BJ (cell line): ENCODE data around the gene NXNL1. TPM values are rescaled to one million over a fixed set of nuclear protein-coding genes. Genes with fewer than 3 reads are reported as not detected.

Experiments used
- CTCF ChIA-PET: fragments of 350-600 bp; formaldehyde crosslinking; extraction: SDS; loops from one replicate; lab custom pipeline; 2021; ENCODE audit warnings: antibody characterized with exemption, inconsistent platforms; lab: Yijun Ruan, JAX
- POLR2A ChIA-PET: fragments of 300-600 bp; sonication (Branson Sonifier 250); formaldehyde crosslinking; extraction: SDS; loops from one replicate; lab custom pipeline; 2021; ENCODE audit warnings: antibody characterized with exemption; lab: Charles Lee
- DNase-seq: peaks from one replicate; pipeline ENCODE4 v3.0.0-alpha.2; 2011; ENCODE audit warnings: low read depth
- H3K27me3 ChIP-seq: 2 replicates; pipeline ENCODE4 v1.6.0; 2011; ENCODE audit warnings: low read length; ENCODE audit not compliant: control insufficient read depth, insufficient read depth
- H3K36me3 ChIP-seq: 2 replicates; pipeline ENCODE4 v1.5.1; 2011; ENCODE audit warnings: low read length; ENCODE audit not compliant: control insufficient read depth, insufficient read depth
- H3K4me3 ChIP-seq: 2 replicates; pipeline ENCODE4 v1.5.1; 2011; ENCODE audit warnings: low read depth, mild to moderate bottlenecking, control low read depth, low read length
- polyA plus RNA-seq: library from polyadenylated mRNA; depleted of rRNA; stranded (reverse); fragments of >200 nt; gene quantifications from 2 replicates; pipeline ENCODE4 v1.2.3, GENCODE V29; 2011
- TF ChIP-seq, protein P1 (sequence below): IDR thresholded peaks from 2 replicates; pipeline ENCODE4 v1.5.1; 2011; ENCODE audit warnings: low read depth, mild to moderate bottlenecking, control low read depth, inconsistent platforms, low read length, moderate library complexity; ENCODE audit not compliant: insufficient read depth

The NXNL1 gene
- polyA plus RNA-seq, 1 experiment = not detected

DNA sequence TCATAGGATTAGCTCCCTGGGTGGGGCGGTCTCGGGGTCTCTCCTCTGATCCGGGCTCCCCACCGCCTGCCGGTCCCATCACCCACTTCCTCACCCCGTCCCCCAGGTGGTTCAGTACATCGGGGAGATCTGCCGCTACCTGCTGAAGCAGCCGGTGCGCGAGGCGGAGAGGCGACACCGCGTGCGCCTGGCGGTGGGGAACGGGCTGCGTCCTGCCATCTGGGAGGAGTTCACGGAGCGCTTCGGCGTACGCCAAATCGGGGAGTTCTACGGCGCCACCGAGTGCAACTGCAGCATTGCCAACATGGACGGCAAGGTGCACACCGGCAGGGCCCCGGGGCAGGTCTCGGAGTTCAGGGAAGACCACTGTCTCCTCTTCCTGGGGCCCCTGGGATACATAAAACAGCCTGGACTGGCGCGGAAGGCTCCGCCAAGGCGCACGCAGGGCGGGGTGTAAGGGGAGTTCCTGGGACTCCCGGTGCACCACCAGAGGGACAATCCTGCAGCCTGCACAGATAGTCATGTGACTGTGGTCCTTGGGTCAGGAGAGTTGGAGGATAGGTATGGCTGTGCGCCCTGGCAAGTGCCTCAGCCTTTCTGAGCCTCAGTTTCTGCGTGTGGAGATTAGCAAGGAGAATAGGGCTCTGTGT is 36.5 kb upstream of the NXNL1 start:
- DNase-seq = no peak
- Histone ChIP-seq H3K36me3 (peaks cover 12% of the 10 kb centered on the region), H3K4me3 (no peak overlapping the region), H3K27me3 (no peaks in the 10 kb centered on the region)
- CTCF ChIA-PET = interaction anchor here (0.6 to 2.3 kb wide), 13 partner anchors 8 to 269 kb away, joined by 3 to 17 read pairs (median 5); partner anchors contain the start of gene PGLS
- TF ChIP-seq, protein P1, sequence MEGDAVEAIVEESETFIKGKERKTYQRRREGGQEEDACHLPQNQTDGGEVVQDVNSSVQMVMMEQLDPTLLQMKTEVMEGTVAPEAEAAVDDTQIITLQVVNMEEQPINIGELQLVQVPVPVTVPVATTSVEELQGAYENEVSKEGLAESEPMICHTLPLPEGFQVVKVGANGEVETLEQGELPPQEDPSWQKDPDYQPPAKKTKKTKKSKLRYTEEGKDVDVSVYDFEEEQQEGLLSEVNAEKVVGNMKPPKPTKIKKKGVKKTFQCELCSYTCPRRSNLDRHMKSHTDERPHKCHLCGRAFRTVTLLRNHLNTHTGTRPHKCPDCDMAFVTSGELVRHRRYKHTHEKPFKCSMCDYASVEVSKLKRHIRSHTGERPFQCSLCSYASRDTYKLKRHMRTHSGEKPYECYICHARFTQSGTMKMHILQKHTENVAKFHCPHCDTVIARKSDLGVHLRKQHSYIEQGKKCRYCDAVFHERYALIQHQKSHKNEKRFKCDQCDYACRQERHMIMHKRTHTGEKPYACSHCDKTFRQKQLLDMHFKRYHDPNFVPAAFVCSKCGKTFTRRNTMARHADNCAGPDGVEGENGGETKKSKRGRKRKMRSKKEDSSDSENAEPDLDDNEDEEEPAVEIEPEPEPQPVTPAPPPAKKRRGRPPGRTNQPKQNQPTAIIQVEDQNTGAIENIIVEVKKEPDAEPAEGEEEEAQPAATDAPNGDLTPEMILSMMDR = no peak
- POLR2A ChIA-PET = no interaction called here

DNA sequence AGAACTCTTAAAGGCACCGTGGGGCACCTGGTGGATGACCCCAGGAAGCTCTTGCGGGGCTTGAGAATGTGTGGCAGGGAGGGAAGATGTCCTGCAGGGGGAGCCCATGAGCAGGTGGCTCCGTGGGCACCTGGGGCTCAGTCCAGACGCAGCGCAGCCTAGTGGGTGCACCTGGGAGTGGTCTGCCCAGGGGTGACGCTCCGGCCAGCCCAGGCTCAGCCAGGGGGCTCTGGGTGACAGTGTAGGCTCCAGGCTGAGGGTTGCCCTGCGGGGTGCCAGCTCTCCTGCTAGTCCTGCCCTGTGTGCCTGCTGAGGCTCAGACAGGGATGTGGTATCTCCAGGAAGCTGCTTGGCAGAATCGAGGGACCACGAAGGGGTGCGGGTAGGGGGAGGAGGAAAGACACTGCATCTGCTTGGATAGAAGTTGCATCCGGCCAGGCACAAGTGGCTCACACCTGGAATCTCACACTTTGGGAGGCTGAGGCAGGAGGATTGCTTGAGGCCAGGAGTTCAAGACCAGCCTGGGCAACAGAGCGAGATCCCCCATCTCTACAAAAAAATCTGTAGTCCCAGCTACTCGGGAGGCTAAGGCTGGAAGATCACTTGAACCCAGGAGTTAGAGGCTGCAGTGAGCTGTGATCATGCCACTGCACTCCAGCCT is 35.7 kb upstream of the NXNL1 start:
- no peak for DNase-seq
- Histone ChIP-seq H3K36me3 (peaks cover 13% of the 10 kb centered on the region), H3K27me3 (no peaks in the 10 kb centered on the region), H3K4me3 (no peak overlapping the region)
- ChIA-PET CTCF (interaction anchor here (0.5 to 2.3 kb wide), 34 partner anchors 9 to 360 kb away, joined by 3 to 17 read pairs (median 4); partner anchors contain the start of gene PGLS), POLR2A (no interaction called here)
- TF ChIP-seq, protein P1 = peak; percentile 91

DNA sequence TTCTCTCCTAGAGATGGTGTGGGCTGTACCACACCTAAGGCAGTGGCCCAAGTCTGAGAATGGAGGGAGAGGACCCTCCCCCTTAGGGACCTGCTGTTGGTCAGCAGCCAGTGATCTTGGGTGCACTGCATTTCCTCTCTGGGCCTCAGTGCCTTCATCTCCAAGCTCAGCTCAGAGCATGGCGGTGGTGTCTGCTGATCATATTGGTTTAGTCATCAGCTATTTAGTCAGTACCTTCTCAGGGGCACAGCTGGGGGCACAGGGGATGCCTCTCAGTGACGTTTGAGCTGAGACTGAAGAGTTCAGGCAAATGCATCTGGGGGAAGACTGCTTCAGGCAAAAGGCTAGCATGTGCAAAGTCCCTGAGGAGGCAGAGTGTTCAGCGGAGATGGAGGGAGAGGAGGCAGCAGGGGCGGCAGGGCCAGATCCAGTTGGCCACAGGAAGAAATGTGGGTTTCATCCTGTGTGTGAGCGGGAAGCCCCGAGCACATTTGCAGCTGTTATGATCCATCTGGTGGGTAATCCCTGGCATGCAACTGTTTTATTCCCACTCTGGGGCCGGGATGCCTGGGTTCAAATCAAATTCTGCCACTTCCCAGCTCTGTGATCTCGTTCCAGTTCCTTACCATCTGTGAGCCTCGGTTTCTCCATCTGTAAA is 35.0 kb upstream of the NXNL1 start:
- TF ChIP-seq, protein P1 = no peak
- Histone ChIP-seq H3K4me3 (no peak overlapping the region), H3K36me3 (peaks cover 9% of the 10 kb centered on the region), H3K27me3 (no peaks in the 10 kb centered on the region)
- ChIA-PET POLR2A (no interaction called here), CTCF (interaction anchor here (0.6 to 2.3 kb wide), 30 partner anchors 8 to 360 kb away, joined by 3 to 17 read pairs (median 4); no protein-coding TSS in a partner anchor)
- DNase-seq = no peak

DNA sequence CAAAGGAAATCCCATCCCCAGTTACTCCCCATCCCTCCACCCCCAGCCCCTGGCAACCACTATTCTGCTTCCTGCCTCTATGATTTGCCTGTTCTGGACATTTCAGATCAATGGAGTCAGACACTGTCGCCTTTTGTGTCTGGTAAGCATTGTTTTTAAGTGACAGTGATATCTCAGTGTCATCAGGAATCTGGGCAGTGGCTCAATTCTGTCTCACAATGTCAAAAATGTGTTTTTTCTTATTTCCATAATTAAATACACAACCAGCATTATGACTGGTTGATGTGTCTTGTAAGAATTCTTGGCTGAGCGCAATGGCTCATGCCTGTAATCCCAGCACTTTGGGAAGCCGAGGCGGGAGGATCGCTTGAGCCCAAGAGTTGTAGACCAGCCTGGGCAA is 30.6 kb upstream of the NXNL1 start:
- CTCF ChIA-PET = no interaction called here
- TF ChIP-seq, protein P1 = no peak
- no peak overlapping the region for H3K4me3 ChIP-seq
- no peak for DNase-seq
- H3K36me3 ChIP-seq = peaks cover 7% of the 10 kb centered on the region
- no peaks in the 10 kb centered on the region for H3K27me3 ChIP-seq
- POLR2A ChIA-PET = no interaction called here

DNA sequence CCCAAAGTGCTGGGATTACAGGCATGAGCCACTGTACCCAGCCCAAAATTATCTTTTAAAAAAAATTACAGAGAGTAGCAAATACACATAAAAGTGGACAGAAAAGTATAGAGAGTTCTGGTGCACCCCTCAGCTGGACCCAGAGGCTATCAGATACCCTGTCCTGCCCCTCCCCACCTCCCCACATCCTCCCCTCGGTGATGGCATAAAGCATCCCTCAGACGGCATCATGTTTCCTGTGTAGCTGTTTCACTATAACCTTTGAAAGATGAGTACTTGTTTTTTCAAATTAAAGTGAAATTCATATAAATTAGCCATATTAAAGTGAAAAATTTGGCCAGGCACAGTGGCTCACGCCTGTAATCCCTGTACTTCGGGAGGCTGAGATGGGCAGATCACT is 29.7 kb upstream of the NXNL1 start:
- Histone ChIP-seq H3K27me3 (no peaks in the 10 kb centered on the region), H3K4me3 (no peak overlapping the region), H3K36me3 (peaks cover 7% of the 10 kb centered on the region)
- ChIA-PET POLR2A (no interaction called here), CTCF (no interaction called here)
- TF ChIP-seq, protein P1 = no peak
- DNase-seq = no peak
